ENCODE measurements around the gene DNAJC5. TPM values are rescaled to one million over a fixed set of nuclear protein-coding genes. Genes with fewer than 3 reads are reported as not detected.
"Not testable (repeated sequence)": the region's sequence is repeated elsewhere in the genome, so short reads cannot be mapped to it uniquely, and the experiment has no call there.

The DNAJC5 gene
- total RNA-seq, 2 experiments from 2014 or later = 19.4 to 19.5 TPM

DNA sequence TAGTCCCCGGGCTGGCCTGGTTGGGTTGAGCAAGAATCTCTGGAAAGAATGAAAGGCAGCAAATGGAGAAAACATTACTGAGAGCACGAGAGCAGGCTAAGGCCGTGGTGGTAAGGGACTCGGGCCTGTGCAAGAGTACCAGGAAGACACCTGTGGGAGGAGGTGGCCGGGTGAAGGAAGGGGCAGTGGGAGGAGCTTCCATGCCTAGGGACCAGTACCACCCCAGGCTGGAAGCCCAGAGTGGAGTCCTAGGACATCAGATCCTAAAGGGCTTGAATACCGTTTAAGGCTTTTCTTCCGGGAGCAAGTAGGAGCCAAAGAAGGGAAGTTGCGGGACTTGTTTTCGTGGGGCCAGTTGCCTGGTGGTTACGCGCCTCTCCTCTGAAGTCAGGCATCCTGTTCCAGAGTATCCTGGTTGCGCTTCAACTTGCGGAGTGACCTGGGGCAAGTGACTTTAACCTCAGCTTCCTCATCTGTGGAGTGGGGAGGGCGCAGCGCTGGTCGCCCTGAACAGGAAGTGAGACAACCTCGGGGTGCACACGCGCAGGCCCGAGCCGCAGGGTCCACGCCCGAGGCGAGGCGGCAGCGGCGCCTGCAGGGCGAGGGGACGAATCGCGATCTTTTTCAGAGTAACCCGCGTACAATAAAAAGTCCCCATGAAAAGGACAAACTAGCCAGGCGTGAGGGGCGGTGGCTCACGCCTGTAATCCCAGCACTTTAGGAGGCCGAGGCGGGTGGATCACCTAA lies 31.0 kb upstream of the DNAJC5 start:
- Mint-ChIP-seq H3K4me1 (ENCODE audit: low read depth) (peaks cover 29% of the 10 kb centered on the region), H3K9me3 (no peaks in the 10 kb centered on the region), H3K27ac (peak overlapping the region; percentile 94), H3K4me3 (peak overlapping the region; percentile 87), H3K27me3 (ENCODE audit: low read depth) (no peaks in the 10 kb centered on the region), H3K36me3 (ENCODE audit: low read depth) (peaks cover 18% of the 10 kb centered on the region)
- peak; percentile 84 for DNase-seq
- intact Hi-C loops (cut with micrococcal nuclease) = loop anchor here (1.0 to 2.0 kb wide), 7 partner anchors 78 to 326 kb away; partner anchors contain the start of genes GMEB2, LIME1, RTEL1 and UCKL1
- CTCF ChIA-PET = interaction anchor here (0.9 to 2.2 kb wide), 4 partner anchors 32 to 327 kb away, joined by 3 to 9 read pairs (median 6); partner anchors contain the start of gene PTK6

DNA sequence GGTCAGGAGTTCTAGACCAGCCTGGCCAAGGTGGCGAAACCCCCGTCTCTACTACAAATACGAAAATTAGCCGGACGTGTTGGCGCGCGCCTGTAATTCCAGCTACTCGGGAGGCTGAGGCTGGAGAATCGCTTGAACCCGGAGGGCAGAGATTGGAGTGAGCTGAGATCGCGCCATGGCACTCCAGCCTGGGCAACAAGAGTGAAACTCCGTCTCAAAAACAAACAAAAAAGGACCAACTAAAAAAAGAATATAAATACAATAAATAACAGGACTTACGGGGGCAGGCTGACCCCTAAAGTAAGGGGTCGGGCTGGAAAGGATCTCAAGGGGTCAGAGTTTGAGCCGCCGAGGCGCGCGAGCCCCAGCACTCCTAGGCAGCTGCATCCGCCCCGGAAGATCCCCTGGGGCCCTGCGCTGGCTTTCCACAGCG lies 30.4 kb upstream of the DNAJC5 start:
- CTCF ChIA-PET = interaction anchor here (0.9 to 2.2 kb wide), 5 partner anchors 31 to 327 kb away, joined by 3 to 9 read pairs (median 5); partner anchors contain the start of gene PTK6
- no peaks in the 10 kb centered on the region for H3K9me3 Mint-ChIP-seq
- DNase-seq = no peak
- H3K27me3 Mint-ChIP-seq (ENCODE audit: low read depth) = no peaks in the 10 kb centered on the region
- peaks cover 22% of the 10 kb centered on the region for H3K36me3 Mint-ChIP-seq (ENCODE audit: low read depth)
- peak overlapping the region; percentile 94 for H3K27ac Mint-ChIP-seq
- intact Hi-C loops (cut with micrococcal nuclease) = loop anchor here (1.0 to 2.0 kb wide), 7 partner anchors 78 to 326 kb away; partner anchors contain the start of genes GMEB2, LIME1, RTEL1 and UCKL1
- H3K4me3 Mint-ChIP-seq = peak overlapping the region; percentile 87
- H3K4me1 Mint-ChIP-seq (ENCODE audit: low read depth) = peaks cover 24% of the 10 kb centered on the region

DNA sequence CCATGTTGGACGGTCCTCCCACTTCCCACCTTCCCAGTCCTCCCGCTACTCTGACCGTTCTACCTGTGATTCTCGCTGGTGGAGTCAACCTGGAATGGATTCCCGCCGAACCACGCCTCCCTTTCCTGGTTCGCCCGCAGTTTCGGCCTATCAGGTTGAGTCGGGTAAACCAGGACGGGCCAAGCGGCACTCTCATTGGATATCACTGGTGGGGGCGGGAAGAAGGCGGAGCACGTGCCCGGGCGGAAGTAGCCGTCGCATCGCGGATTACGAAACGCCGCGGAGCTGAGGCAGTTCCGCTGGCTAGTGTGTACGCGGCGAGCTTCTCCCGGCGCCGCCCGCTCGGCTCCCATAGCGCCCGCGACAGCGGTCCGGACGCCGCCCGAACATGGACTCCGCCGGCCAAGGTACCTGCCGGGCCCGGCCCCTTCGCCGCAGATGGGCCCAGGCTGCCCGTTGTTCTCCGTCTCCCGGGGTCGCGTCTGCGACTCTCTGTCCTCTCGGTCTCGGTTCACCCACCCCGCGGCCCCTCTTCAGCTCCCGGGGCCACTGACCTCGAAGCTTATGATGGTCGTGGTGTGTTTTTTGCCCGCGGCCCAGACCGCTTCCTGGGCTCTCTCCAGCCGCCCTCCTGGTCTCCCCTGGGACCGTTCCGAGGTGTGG lies 29.8 kb upstream of the DNAJC5 start, which contains the start of gene TPD52L2:
Gene TPD52L2 (plus strand): TSS at position 293 of the 663 bp plus-strand sequence. CDS start 96 bp downstream, at position 389.
- H3K4me1 Mint-ChIP-seq (ENCODE audit: low read depth) = peaks cover 24% of the 10 kb centered on the region
- H3K36me3 Mint-ChIP-seq (ENCODE audit: low read depth) = peaks cover 23% of the 10 kb centered on the region
- peak; percentile 99 for DNase-seq
- no peaks in the 10 kb centered on the region for H3K27me3 Mint-ChIP-seq (ENCODE audit: low read depth)
- CTCF ChIA-PET = interaction anchor here (0.9 to 2.2 kb wide), 6 partner anchors 31 to 328 kb away, joined by 3 to 9 read pairs (median 4); partner anchors contain the start of gene PTK6
- intact Hi-C loops (cut with micrococcal nuclease) = loop anchor here (1.0 to 2.0 kb wide), 12 partner anchors 8 to 649 kb away; partner anchors contain the start of genes ARFRP1, GMEB2, LIME1 and PRPF6
- H3K4me3 Mint-ChIP-seq = peak within 1 kb of the TSS; percentile 87
- peak within 1 kb of the TSS; percentile 94 for H3K27ac Mint-ChIP-seq
- H3K9me3 Mint-ChIP-seq = no peaks in the 10 kb centered on the region

- H3K27ac Mint-ChIP-seq; DNase-seq; H3K27me3 Mint-ChIP-seq (ENCODE audit: low read depth); H3K9me3 Mint-ChIP-seq; intact Hi-C loops (cut with micrococcal nuclease): not testable (repeated sequence)
- Mint-ChIP-seq H3K4me1 (ENCODE audit: low read depth) (peaks cover 25% of the 10 kb centered on the region), H3K36me3 (ENCODE audit: low read depth) (peaks cover 28% of the 10 kb centered on the region), H3K4me3 (peak overlapping the region; percentile 87)
- CTCF ChIA-PET = interaction anchor here (0.8 kb wide), 1 partner anchor 370 kb away, joined by 4 read pairs; no protein-coding TSS in a partner anchor
Observed at GRCh38 chr20:63867042-63867441, 27.9 kb upstream of the DNAJC5 start.

- intact Hi-C loops (cut with micrococcal nuclease) = no loop called here
- no peak for DNase-seq
- no peaks in the 10 kb centered on the region for H3K27me3 Mint-ChIP-seq (ENCODE audit: low read depth)
- H3K27ac Mint-ChIP-seq = no peak overlapping the region
- no peak overlapping the region for H3K4me3 Mint-ChIP-seq
- peaks cover 28% of the 10 kb centered on the region for H3K36me3 Mint-ChIP-seq (ENCODE audit: low read depth)
- H3K4me1 Mint-ChIP-seq (ENCODE audit: low read depth) = peaks cover 30% of the 10 kb centered on the region
- CTCF ChIA-PET = interaction anchor here (1.0 kb wide), 1 partner anchor 331 kb away, joined by 3 read pairs; the partner anchor contains the start of gene PTK6
- no peaks in the 10 kb centered on the region for H3K9me3 Mint-ChIP-seq
Observed at GRCh38 chr20:63868264-63868663, 26.7 kb upstream of the DNAJC5 start.

- no peak overlapping the region for H3K4me3 Mint-ChIP-seq
- no peaks in the 10 kb centered on the region for H3K9me3 Mint-ChIP-seq
- H3K36me3 Mint-ChIP-seq (ENCODE audit: low read depth) = peaks cover 37% of the 10 kb centered on the region
- CTCF ChIA-PET = interaction anchor here (0.6 to 0.7 kb wide), 3 partner anchors 228 to 962 kb away, joined by 3 read pairs; no protein-coding TSS in a partner anchor
- intact Hi-C loops (cut with micrococcal nuclease) = loop anchor here (1.0 to 2.0 kb wide), 2 partner anchors 8 to 21 kb away; partner anchors contain the start of genes DNAJC5 and TPD52L2
- peak overlapping the region; percentile 86 for H3K27ac Mint-ChIP-seq
- peaks cover 15% of the 10 kb centered on the region for H3K4me1 Mint-ChIP-seq (ENCODE audit: low read depth)
- DNase-seq = peak; percentile 77
- no peaks in the 10 kb centered on the region for H3K27me3 Mint-ChIP-seq (ENCODE audit: low read depth)
Observed at GRCh38 chr20:63873477-63873971, 21.4 kb upstream of the DNAJC5 start.

- H3K27me3 Mint-ChIP-seq (ENCODE audit: low read depth); H3K27ac Mint-ChIP-seq; H3K4me3 Mint-ChIP-seq; H3K9me3 Mint-ChIP-seq; DNase-seq; intact Hi-C loops (cut with micrococcal nuclease): not testable (repeated sequence)
- H3K36me3 Mint-ChIP-seq (ENCODE audit: low read depth) = peaks cover 34% of the 10 kb centered on the region
- H3K4me1 Mint-ChIP-seq (ENCODE audit: low read depth) = peaks cover 15% of the 10 kb centered on the region
- CTCF ChIA-PET = interaction anchor here (0.6 to 0.7 kb wide), 2 partner anchors 166 to 962 kb away, joined by 3 to 4 read pairs; partner anchors contain the start of genes ARFRP1 and ZGPAT
Observed at GRCh38 chr20:63874241-63874640, 20.7 kb upstream of the DNAJC5 start.

GRCh38 chr20:63876489-63877036 lies 18.4 kb upstream of the DNAJC5 start:
- Mint-ChIP-seq H3K27me3 (ENCODE audit: low read depth) (no peaks in the 10 kb centered on the region), H3K9me3 (no peaks in the 10 kb centered on the region), H3K4me1 (ENCODE audit: low read depth) (peaks cover 15% of the 10 kb centered on the region), H3K27ac (no peak overlapping the region), H3K4me3 (no peak overlapping the region), H3K36me3 (ENCODE audit: low read depth) (peaks cover 25% of the 10 kb centered on the region)
- DNase-seq = no peak
- intact Hi-C loops (cut with micrococcal nuclease) = no loop called here
- CTCF ChIA-PET = interaction anchor here (0.6 kb wide), 1 partner anchor 15 kb away, joined by 3 read pairs; no protein-coding TSS in a partner anchor

GRCh38 chr20:63877755-63878470 lies 17.0 kb upstream of the DNAJC5 start:
- no peak for DNase-seq
- intact Hi-C loops (cut with micrococcal nuclease) = no loop called here
- H3K4me1 Mint-ChIP-seq (ENCODE audit: low read depth) = peaks cover 11% of the 10 kb centered on the region
- peaks cover 22% of the 10 kb centered on the region for H3K36me3 Mint-ChIP-seq (ENCODE audit: low read depth)
- CTCF ChIA-PET = interaction anchor here (1.2 kb wide), 1 partner anchor 96 kb away, joined by 4 read pairs; no protein-coding TSS in a partner anchor
- no peaks in the 10 kb centered on the region for H3K9me3 Mint-ChIP-seq
- H3K4me3 Mint-ChIP-seq = no peak overlapping the region
- no peak overlapping the region for H3K27ac Mint-ChIP-seq
- H3K27me3 Mint-ChIP-seq (ENCODE audit: low read depth) = no peaks in the 10 kb centered on the region

- no peaks in the 10 kb centered on the region for H3K27me3 Mint-ChIP-seq (ENCODE audit: low read depth)
- peaks cover 21% of the 10 kb centered on the region for H3K36me3 Mint-ChIP-seq (ENCODE audit: low read depth)
- H3K27ac Mint-ChIP-seq = no peak overlapping the region
- H3K9me3 Mint-ChIP-seq = no peaks in the 10 kb centered on the region
- H3K4me1 Mint-ChIP-seq (ENCODE audit: low read depth) = peaks cover 3% of the 10 kb centered on the region
- intact Hi-C loops (cut with micrococcal nuclease) = no loop called here
- H3K4me3 Mint-ChIP-seq = no peak overlapping the region
- DNase-seq = no peak
- CTCF ChIA-PET = interaction anchor here (0.6 to 1.2 kb wide), 2 partner anchors 95 to 152 kb away, joined by 3 to 4 read pairs; no protein-coding TSS in a partner anchor
Observed at GRCh38 chr20:63878899-63879663, 15.8 kb upstream of the DNAJC5 start.
